Measurements from ENCODE around the gene LRRK1.

The LRRK1 gene

DNA sequence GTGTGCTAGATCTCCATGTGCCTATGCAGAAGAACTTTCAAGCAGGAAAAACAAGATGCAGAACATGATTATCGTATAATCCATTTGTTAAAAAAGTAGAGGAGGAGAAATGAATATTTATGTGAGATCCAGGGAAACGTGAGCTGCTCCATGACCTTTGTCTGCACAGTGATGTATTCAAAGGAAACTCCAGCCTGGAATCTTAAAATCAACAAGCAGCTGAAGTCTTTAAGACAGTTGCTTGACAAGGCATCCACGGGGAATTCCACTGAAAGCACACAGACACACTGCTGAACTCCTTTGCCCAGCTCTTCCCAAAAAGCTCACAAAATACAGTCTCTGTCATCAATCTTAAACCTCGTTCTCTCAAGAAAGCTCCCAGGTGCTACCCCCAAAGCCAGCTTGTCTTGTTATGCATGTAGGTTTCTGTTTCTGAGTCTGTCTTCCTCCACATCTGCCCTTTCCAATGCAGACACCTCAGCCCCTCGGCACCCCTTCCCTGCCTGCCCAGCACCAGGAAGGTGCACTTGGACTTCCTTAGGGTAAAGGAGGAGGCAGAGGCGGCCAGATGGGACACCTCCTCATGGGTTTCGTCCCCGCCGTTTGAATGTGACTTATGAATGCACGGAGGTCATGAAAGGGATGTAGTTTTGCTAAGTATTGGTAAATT, 28.7 kb downstream of the LRRK1 start:
- H3K9me3 Mint-ChIP-seq, result no peaks in the 10 kb centered on the region
- no peak overlapping the region for H3K4me3 Mint-ChIP-seq
- no peaks in the 10 kb centered on the region for H3K36me3 Mint-ChIP-seq (ENCODE audit: low read depth)
- peaks cover 9% of the 10 kb centered on the region for H3K27me3 Mint-ChIP-seq (ENCODE audit: low read depth)
- H3K4me1 Mint-ChIP-seq (ENCODE audit: low read depth), result no peaks in the 10 kb centered on the region
- no peak overlapping the region for H3K27ac Mint-ChIP-seq

DNA sequence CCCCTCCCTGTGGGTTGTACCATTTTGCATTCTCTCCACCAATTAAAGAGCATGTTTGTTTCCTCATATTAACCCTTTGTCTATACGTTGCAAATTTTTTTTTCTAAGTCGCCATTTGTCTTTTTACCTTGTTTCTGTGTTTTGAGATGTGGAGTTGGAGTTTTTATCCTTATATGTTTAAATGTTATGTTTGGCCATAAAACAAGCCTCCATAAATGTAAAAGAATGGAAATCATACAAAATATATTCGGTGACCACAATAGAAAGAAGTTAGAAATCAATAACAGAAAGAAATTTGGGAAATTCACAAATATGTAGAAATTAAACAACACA, 29.2 kb downstream of the LRRK1 start:
- Mint-ChIP-seq H3K27me3 (ENCODE audit: low read depth) (peaks cover 9% of the 10 kb centered on the region), H3K27ac (no peak overlapping the region), H3K4me3 (no peak overlapping the region), H3K4me1 (ENCODE audit: low read depth) (no peaks in the 10 kb centered on the region), H3K9me3 (no peaks in the 10 kb centered on the region), H3K36me3 (ENCODE audit: low read depth) (no peaks in the 10 kb centered on the region)

DNA sequence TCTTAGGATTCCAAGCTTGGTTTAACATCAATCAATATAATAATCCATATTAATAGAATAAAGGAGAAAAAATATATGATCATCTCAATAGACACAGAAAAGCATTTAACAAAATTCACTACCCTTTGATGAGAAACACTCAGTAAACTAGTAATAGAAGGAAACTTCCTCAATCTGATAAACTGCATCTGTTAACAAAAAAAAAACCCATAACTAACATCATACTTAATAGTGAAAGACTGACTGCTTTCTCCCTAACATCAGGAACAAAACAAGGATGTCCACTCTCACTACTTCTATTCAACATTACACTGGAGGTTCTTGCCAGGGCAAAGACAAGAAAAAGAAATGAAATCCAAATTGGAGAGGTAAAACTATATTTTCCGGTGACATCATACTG, 30.5 kb downstream of the LRRK1 start:
- no peaks in the 10 kb centered on the region for H3K9me3 Mint-ChIP-seq
- H3K27me3 Mint-ChIP-seq (ENCODE audit: low read depth), result peaks cover 14% of the 10 kb centered on the region
- no peak overlapping the region for H3K4me3 Mint-ChIP-seq
- no peak overlapping the region for H3K27ac Mint-ChIP-seq
- H3K36me3 Mint-ChIP-seq (ENCODE audit: low read depth), result no peaks in the 10 kb centered on the region
- no peaks in the 10 kb centered on the region for H3K4me1 Mint-ChIP-seq (ENCODE audit: low read depth)

DNA sequence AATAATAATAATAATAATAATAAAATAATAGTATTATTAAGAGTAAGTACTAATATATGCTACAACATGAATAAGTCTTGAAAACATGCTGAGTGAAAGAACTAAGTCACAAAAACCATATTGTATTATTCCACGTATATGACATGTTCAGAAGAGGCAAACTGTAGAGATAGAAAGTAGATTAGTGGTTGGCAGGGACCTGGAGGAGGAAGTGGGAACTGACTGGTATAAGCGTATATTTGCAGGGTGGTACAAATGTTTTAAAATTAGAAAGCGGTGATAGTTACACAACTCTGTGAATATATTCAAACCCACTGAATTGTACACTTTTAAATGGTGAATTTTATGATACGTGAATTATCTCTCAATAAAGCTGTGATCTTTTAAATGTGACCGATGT, 32.8 kb downstream of the LRRK1 start:
- Mint-ChIP-seq H3K27ac (no peak overlapping the region), H3K9me3 (no peaks in the 10 kb centered on the region), H3K27me3 (ENCODE audit: low read depth) (peaks cover 30% of the 10 kb centered on the region), H3K36me3 (ENCODE audit: low read depth) (no peaks in the 10 kb centered on the region), H3K4me3 (no peak overlapping the region), H3K4me1 (ENCODE audit: low read depth) (no peaks in the 10 kb centered on the region)

DNA sequence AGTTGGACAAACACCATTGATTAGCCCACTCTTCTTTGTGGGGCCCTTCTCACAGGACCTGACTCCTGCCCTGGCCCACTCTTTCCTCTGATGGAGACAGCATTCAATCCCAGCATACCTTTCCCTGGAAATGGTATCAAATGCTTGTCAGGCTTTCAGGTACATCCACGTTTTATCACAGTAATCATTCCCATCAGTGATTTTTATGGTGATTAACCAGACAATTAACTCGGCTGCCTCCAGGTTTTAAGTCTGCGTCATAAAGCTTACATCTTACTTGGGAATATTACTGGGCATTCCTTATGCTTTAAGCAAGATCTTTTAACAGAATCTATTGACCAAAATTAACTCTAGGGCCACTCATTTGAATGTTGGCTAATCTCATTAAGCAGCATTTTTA, 33.4 kb downstream of the LRRK1 start:
- Mint-ChIP-seq H3K36me3 (ENCODE audit: low read depth) (no peaks in the 10 kb centered on the region), H3K9me3 (no peaks in the 10 kb centered on the region), H3K27ac (no peak overlapping the region), H3K4me1 (ENCODE audit: low read depth) (no peaks in the 10 kb centered on the region), H3K4me3 (no peak overlapping the region), H3K27me3 (ENCODE audit: low read depth) (peaks cover 34% of the 10 kb centered on the region)

DNA sequence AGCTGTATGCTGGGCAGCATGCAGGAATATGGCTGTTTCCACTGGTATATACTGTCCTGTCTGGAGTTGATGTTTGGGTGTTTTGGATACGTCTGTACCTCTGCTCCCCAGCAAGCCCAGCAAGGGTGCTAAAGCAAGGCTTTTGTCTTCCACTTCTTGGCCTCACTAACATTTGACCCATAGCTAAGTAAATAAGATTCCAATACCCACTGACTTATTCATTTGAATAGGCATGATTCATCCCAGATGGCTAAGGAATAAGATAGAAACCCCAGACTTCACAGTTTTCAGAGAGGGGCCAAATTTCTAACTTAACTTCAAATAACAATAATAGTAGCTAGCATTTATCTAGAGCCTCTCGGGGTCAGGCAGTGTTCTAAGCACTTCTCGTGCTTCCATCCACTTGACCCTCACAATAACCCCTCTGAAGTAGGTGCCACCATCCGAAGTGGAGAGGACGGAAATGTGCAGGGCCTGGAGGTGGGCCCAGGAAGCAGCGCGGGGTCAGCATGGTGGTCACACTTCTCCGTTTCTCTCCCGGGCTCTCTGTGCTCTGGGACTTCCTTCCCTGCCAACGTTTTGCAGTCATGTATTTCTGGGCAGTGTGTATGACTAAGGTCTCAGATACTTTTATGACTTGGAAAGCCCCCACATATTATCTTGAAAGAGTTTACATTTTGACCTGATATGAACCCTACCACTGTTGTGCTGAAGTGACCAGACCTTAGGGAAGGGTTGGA, 39.3 kb downstream of the LRRK1 start:
- H3K36me3 Mint-ChIP-seq (ENCODE audit: low read depth), result no peaks in the 10 kb centered on the region
- no peak overlapping the region for H3K4me3 Mint-ChIP-seq
- no peaks in the 10 kb centered on the region for H3K9me3 Mint-ChIP-seq
- no peaks in the 10 kb centered on the region for H3K4me1 Mint-ChIP-seq (ENCODE audit: low read depth)
- H3K27me3 Mint-ChIP-seq (ENCODE audit: low read depth), result peaks cover 43% of the 10 kb centered on the region
- no peak overlapping the region for H3K27ac Mint-ChIP-seq

DNA sequence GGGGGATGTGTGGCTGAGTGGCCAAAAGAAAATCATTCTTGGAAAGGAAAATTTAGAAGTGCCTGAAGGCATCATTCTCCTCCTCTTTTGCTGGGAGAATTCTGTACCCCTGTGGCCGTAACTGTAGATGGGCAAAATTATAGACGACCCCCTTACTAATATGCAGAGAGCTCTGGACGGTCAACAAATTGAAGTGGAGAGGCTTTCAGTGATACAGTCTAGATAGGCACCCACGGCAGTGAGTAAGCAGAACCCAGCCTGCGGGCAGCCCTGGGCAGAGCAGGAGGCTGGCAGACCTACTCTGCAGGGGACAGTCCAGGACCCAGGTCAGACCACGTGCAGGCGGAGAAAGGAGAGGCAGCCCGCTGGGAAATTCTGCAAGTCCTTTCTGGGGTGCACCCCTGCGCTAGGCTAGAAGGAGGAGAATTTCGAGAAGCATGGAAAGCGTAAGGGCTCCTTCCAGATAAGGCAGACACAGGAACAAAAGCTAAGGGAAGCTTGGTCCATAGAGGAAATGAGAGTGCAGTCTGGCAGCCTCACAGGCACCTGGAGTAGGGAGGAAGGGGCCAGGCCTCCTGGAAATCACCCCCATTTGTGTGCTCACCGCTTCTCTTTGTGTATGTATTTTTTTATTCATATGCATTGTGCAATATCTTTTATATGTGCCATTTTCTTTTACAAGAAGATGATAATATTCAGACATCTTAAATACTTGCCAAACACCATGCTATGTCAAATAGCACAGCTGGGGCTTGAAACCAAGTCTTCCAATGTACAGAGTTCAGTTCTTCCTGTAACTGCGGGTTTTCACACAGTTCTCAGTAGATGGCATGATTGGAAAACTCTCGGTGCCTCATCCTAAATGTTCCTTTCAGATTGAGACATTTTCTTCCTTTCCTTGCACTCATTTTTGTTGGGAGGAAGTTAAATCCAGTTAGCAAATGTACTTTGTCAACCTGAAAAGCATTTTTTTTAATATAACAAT, 40.2 kb downstream of the LRRK1 start:
- Mint-ChIP-seq H3K4me3 (no peak overlapping the region), H3K27ac (no peak overlapping the region), H3K9me3 (no peaks in the 10 kb centered on the region), H3K4me1 (ENCODE audit: low read depth) (no peaks in the 10 kb centered on the region), H3K27me3 (ENCODE audit: low read depth) (peaks cover 44% of the 10 kb centered on the region), H3K36me3 (ENCODE audit: low read depth) (no peaks in the 10 kb centered on the region)

DNA sequence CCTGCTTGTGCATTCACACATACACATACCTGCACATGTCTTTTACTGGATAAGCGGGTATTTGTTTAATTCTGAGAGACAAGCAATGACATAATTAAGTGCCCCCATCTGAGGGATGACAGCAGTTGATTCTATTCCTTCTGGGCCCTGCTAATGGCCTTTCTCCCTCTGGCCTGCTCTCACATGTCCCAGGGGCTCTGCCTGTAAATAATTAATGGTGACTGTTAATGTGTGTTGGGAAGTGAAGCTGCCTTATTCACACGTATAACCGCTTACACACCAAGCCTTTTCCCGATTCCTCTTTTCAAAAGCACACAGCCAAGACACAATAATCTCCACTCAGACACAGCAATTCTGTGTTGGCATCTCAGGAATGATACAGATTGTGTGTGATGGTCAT, 47.8 kb downstream of the LRRK1 start:
- Mint-ChIP-seq H3K4me3 (no peak overlapping the region), H3K36me3 (ENCODE audit: low read depth) (no peaks in the 10 kb centered on the region), H3K27me3 (ENCODE audit: low read depth) (peaks cover 43% of the 10 kb centered on the region), H3K27ac (no peak overlapping the region), H3K4me1 (ENCODE audit: low read depth) (no peaks in the 10 kb centered on the region), H3K9me3 (no peaks in the 10 kb centered on the region)

DNA sequence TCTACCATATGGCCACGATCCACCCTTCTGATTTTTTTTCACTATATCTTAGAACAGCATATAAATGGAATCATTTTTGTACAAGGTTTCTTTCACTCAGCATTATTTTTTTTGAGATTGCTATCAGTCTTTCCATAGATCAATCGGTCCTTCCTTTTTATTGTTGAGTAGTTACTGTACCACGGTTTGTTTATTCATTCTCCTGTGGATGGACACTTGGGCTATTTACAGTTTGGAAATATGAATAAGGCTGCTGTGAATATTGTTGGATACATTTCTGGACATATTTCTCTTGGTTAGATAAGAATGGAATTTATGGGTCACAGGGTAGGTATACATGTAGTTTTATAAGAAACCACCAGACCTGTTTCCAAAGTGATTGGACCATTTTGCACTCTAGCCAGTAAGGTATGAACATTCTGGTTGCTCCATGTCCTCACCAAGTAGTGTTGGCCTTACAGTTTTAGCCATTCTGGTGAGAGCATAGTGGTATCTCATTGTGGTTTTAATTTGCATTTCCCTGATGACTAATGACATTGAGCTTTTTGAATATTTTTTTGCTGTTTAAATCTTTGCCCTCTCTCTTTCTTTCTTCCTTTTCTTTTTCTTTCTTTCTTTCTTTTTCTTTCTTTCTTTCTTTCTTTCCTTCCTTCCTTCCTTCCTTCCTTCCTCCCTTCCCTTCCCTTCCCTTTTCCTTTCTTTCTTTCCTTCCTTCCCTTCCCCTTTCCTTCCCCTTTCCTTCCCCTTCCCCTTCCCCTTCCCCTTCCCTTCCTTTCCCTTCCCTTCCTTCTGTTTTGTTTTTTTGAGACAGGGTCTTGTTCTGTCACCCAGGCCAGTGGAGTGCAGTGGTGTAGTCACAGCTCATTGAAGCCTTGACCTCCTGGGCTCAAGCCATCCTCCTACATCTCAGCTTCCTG, 49.2 kb downstream of the LRRK1 start:
- H3K9me3 Mint-ChIP-seq, result no peaks in the 10 kb centered on the region
- no peaks in the 10 kb centered on the region for H3K36me3 Mint-ChIP-seq (ENCODE audit: low read depth)
- H3K27me3 Mint-ChIP-seq (ENCODE audit: low read depth), result peaks cover 51% of the 10 kb centered on the region
- no peak overlapping the region for H3K27ac Mint-ChIP-seq
- H3K4me1 Mint-ChIP-seq (ENCODE audit: low read depth), result no peaks in the 10 kb centered on the region
- no peak overlapping the region for H3K4me3 Mint-ChIP-seq

DNA sequence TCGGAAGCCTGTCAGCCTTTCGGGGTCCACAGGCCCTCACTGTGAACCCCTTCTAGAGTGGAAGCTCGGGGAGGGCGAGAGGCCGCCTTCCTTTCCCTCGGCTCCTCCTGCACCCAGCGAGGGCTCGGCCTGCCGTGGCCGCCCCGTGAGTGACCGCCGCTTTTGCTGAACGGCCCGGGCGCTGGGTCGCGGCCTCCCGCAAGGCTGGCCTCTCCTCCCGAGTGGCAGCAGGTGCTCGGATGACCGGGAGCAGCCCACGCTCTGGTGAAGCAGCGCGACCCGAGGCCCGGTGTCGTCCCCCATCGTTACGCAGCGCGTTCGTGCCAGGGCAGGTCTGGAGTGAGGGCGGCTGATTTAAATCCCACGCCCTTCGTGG, 53.8 kb downstream of the LRRK1 start:
- no peaks in the 10 kb centered on the region for H3K4me1 Mint-ChIP-seq (ENCODE audit: low read depth)
- H3K9me3 Mint-ChIP-seq, result no peaks in the 10 kb centered on the region
- peaks cover 73% of the 10 kb centered on the region for H3K27me3 Mint-ChIP-seq (ENCODE audit: low read depth)
- H3K27ac Mint-ChIP-seq, result no peak overlapping the region
- no peak overlapping the region for H3K4me3 Mint-ChIP-seq
- no peaks in the 10 kb centered on the region for H3K36me3 Mint-ChIP-seq (ENCODE audit: low read depth)

DNA sequence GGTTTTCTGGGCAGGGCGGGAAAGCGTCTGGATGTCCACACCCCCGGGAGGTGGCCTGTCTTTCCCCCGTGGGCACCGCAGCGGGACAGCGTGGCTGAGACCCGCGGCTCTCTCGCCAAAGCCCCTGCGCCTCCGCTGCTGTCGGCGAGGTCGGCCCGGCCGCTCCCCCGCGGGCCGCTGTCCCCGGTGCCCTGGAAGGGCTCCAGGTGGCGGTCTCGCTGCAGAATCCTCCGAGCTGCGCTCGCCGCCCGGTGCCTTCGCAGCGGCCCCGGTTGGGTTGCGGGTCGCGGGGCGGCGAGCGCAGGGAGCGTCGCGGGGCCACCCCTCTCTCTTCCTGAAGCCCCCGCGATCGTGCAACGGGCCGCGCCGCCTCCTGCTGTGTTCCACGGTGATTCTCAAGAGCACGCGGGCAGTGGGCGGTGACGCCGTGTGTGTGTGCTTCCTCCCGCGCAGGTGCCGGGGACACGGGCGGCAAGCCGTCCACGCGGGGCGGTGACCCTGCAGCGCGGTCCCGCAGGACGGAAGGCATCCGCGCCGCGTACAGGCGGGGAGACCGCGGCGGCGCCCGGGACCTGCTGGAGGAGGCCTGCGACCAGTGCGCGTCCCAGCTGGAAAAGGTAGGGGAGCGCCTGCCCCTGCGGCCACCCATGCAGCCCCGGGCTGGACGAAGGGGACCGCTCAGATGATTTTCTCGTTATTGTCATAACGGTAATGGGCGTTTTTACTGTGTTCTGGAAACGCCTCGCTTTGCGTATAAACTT, 54.4 kb downstream of the LRRK1 start:
- Mint-ChIP-seq H3K27me3 (ENCODE audit: low read depth) (peaks cover 75% of the 10 kb centered on the region), H3K27ac (no peak overlapping the region), H3K4me1 (ENCODE audit: low read depth) (no peaks in the 10 kb centered on the region), H3K4me3 (no peak overlapping the region), H3K36me3 (ENCODE audit: low read depth) (no peaks in the 10 kb centered on the region), H3K9me3 (no peaks in the 10 kb centered on the region)

DNA sequence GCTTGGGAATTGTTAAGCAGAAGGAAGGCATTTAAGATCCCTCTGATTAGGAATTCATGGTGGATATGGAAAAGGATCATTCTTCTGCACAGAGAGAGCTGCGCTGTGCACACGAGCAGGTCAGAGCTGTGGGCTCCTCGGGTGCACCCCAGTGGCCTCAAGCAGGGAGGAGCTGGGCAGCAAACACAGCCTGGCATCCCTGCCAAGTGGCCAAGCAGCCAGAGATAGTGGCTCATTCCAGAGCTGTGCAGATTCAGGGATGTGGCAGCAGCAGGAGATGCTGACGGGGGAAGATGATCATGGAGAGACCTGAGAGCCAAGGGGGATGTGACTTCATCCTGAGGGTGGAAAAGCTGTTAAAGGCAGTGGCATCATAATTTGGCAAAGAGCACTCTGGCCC, 55.9 kb downstream of the LRRK1 start:
- no peak overlapping the region for H3K27ac Mint-ChIP-seq
- H3K27me3 Mint-ChIP-seq (ENCODE audit: low read depth), result peaks cover 64% of the 10 kb centered on the region
- H3K4me1 Mint-ChIP-seq (ENCODE audit: low read depth), result no peaks in the 10 kb centered on the region
- no peaks in the 10 kb centered on the region for H3K9me3 Mint-ChIP-seq
- no peaks in the 10 kb centered on the region for H3K36me3 Mint-ChIP-seq (ENCODE audit: low read depth)
- H3K4me3 Mint-ChIP-seq, result no peak overlapping the region

DNA sequence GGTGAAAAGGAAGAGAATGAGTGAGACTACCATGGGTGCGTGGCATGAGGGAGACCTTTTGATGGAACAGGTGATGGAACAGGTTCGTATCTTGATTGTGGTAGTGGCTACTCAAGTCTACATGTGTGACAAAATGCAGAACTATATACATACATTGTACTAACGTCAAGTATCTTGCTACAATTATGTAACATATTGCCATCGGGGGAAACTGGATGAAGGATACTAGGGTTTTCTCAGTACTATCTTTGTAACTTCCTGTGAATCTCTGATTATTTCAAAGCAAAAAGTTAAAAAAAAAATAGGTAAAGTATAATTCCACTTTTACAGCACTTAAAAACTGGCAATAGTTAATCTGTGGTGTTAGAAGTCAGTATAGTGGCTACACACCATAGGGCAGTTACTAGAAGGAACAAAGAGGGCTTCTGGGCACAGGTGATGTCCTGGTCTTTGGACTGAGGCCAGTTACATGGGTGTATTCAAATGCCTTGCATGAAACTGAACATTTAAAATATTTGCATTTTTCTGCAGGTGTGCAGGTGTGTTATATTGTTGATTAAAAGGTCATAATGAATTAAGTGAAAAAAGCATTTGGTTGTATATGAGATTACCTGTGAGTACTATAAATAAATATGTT, 61.4 kb downstream of the LRRK1 start:
- Mint-ChIP-seq H3K27ac (no peak overlapping the region), H3K4me1 (ENCODE audit: low read depth) (no peaks in the 10 kb centered on the region), H3K36me3 (ENCODE audit: low read depth) (no peaks in the 10 kb centered on the region), H3K27me3 (ENCODE audit: low read depth) (peaks cover 24% of the 10 kb centered on the region), H3K4me3 (no peak overlapping the region), H3K9me3 (no peaks in the 10 kb centered on the region)
